Spleen (tissue), 11 donors: Measurements from ENCODE around the gene NONO. TPM values are rescaled to one million over a fixed set of nuclear protein-coding genes. Genes with fewer than 3 reads are reported as not detected.
"Not testable (repeated sequence)": the region's sequence is repeated elsewhere in the genome, so short reads cannot be mapped to it uniquely, and the experiment has no call there.

ENCODE experiments used
- DNase-seq: peaks from one replicate; pipeline ENCODE4 v3.0.0-alpha.2; 2020
- H3K27ac ChIP-seq, 8 donors: fragments of 200-600 bp; sonication (generic) in 7 of 8; 1 replicate in 4 of 8; 2 replicates in 4 of 8; pipeline versions ENCODE4 v1.5.0 to v1.8.0; 2016 to 2021; ENCODE audit warnings: inconsistent platforms in 4 of 8, mild to moderate bottlenecking in 4 of 8, moderate library complexity in 1 of 8
- H3K27me3 ChIP-seq, 7 donors: fragments of 200-600 bp; sonication (generic) in 6 of 7; replicated peaks in 1 of 7; 1 replicate in 4 of 7; 2 replicates in 3 of 7; pipeline versions ENCODE4 v1.5.0 to v1.8.0; 2016 to 2021; ENCODE audit warnings: inconsistent platforms in 3 of 7, mild to moderate bottlenecking in 1 of 7
- H3K36me3 ChIP-seq, 6 donors: fragments of 200-600 bp; sonication (generic) in 5 of 6; 1 replicate in 4 of 6; 2 replicates in 2 of 6; pipeline versions ENCODE4 v1.5.0 to v1.8.0; 2016 to 2021; ENCODE audit warnings: inconsistent platforms in 2 of 6
- H3K4me1 ChIP-seq, 6 donors: fragments of 200-600 bp; sonication (generic) in 5 of 6; 1 replicate in 3 of 6; 2 replicates in 3 of 6; pipeline versions ENCODE4 v1.5.0 to v1.8.0; 2016 to 2021; ENCODE audit warnings: inconsistent platforms in 3 of 6
- H3K4me3 ChIP-seq, 8 donors: fragments of 200-600 bp; sonication (generic) in 7 of 8; 1 replicate in 4 of 8; 2 replicates in 4 of 8; pipeline versions ENCODE4 v1.5.0 to v1.8.0; 2016 to 2021; ENCODE audit warnings: inconsistent platforms in 4 of 8, mild to moderate bottlenecking in 4 of 8, moderate library complexity in 2 of 8
- H3K9me3 ChIP-seq, 8 donors: fragments of 200-600 bp; sonication (generic) in 7 of 8; 1 replicate in 4 of 8; 2 replicates in 4 of 8; pipeline versions ENCODE4 v1.5.0 to v1.8.0; 2016 to 2021; ENCODE audit warnings: inconsistent platforms in 4 of 8
- POLR2A ChIP-seq, 3 donors: fragments of 450-650 bp; IDR thresholded peaks; one replicate each; pipeline ENCODE4 v1.5.1; 2017; ENCODE audit warnings: antibody characterized with exemption in 3 of 3, mild to moderate bottlenecking in 1 of 3
- POLR2AphosphoS5 ChIP-seq, 3 donors: sonication (generic); formaldehyde crosslinking; IDR thresholded peaks; one replicate each; pipeline ENCODE4 v1.5.1; 2017; ENCODE audit warnings: antibody characterized with exemption in 3 of 3
- WGBS, 5 donors: extraction: QIAGEN DNeasy Blood & Tissue Kit in 3 of 5; methylation state at CpG; one replicate each; pipeline versions ENCODE4 v1.1.5 to v1.1.7; 2013 to 2018; 5-methylcytosine and 5-hydroxymethylcytosine counted together
- intact Hi-C: fragments of 100-400 bp; cut with DNase I; formaldehyde crosslinking; loops from one replicate; pipeline ENCODE4 v1.15.0; 2023; ENCODE audit warnings: low total_unique reads
- polyA plus RNA-seq, 3 donors: library from polyadenylated mRNA; stranded (reverse); fragments of 200-250 nt; gene quantifications; one replicate each; pipeline ENCODE4 v1.2.1, GENCODE V29; 2013
- total RNA-seq, 7 donors: library from RNA; depleted of rRNA in 3 of 7; stranded (reverse); fragments of >200 nt in 3 of 7; fragmentation: NEBNext Ultra II Directional in 4 of 7; extraction: Animal tissue kit (Norgen Biotek cat#: 25700) in 4 of 7; gene quantifications; one replicate each; pipeline versions ENCODE4 v1.1.0 to v1.2.1, GENCODE V29; 2016 to 2021
- TF ChIP-seq, protein P1 (sequence below), 11 experiments: fragments of 200-600 bp in 7 of 11; fragments of 450-650 bp in 4 of 11; sonication (generic) in 4 of 11; IDR thresholded peaks in 8 of 11; conservative IDR thresholded peaks in 3 of 11; 1 replicate in 7 of 11; 2 replicates in 4 of 11; pipeline versions ENCODE4 v1.4.0 to v1.8.0; 2016 to 2021; ENCODE audit warnings: antibody characterized with exemption in 11 of 11, inconsistent platforms in 4 of 11, mild to moderate bottlenecking in 1 of 11
- donor health status: healthy with polysubstance abuse.
- donor health status: DM: no; HTN: no; CAD: no; lungs with moderate emphysema.
- donor health status: DM: no; HTN: no; CAD: no.
- donor health status: Bipolar disorder and iron deficiency.
- donor health status: healthy.
- donor health status: DM: no; HTN: no; CAD: no.
- donor health status: DM: yes; HTN: yes; CAD: no.

NONO gene
- total and polyA plus RNA-seq, 10 donors = 101 to 249 (median 229) TPM

DNA sequence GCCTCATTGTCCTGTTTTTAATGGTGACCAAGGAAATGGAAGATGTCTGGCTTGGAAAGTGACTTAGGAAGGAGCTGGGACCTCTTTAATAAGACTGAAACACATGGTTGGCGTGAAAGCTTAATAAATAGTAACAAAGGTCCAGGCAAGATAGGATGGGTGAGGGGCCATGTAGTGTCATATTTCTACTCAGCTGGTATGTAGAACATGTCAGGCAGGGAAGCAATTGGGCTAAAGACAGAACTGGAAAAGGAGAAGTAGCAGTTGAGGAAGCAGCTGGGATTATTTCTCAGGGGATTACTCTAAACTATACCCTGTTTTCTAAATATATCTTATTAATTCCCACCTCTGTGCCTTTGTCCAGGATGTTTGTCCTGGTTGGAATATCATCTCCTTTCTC, 36.7 kb downstream of the NONO start:
- no peak overlapping the region for H3K4me3 ChIP-seq
- no peaks in the 10 kb centered on the region for H3K36me3 ChIP-seq
- no peak overlapping the region for H3K27ac ChIP-seq
- intact Hi-C loops = no loop called here
- H3K9me3 ChIP-seq = no peaks in the 10 kb centered on the region
- DNase-seq = no peak
- TF ChIP-seq POLR2A (IDR thresholded peaks at IDR 0.05) (no peak), POLR2AphosphoS5 (IDR thresholded peaks at IDR 0.05) (no peak)
- TF ChIP-seq, protein P1, sequence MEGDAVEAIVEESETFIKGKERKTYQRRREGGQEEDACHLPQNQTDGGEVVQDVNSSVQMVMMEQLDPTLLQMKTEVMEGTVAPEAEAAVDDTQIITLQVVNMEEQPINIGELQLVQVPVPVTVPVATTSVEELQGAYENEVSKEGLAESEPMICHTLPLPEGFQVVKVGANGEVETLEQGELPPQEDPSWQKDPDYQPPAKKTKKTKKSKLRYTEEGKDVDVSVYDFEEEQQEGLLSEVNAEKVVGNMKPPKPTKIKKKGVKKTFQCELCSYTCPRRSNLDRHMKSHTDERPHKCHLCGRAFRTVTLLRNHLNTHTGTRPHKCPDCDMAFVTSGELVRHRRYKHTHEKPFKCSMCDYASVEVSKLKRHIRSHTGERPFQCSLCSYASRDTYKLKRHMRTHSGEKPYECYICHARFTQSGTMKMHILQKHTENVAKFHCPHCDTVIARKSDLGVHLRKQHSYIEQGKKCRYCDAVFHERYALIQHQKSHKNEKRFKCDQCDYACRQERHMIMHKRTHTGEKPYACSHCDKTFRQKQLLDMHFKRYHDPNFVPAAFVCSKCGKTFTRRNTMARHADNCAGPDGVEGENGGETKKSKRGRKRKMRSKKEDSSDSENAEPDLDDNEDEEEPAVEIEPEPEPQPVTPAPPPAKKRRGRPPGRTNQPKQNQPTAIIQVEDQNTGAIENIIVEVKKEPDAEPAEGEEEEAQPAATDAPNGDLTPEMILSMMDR (IDR thresholded peaks at IDR 0.05 in 8 of 11, conservative IDR thresholded peaks at IDR 0.05 in 3 of 11) = no peak
- WGBS, 5 donors = 57 to 89% (median 77%) methylated on average over 1 of the region's 1 CpG
- no peaks in the 10 kb centered on the region for H3K27me3 ChIP-seq
- no peaks in the 10 kb centered on the region for H3K4me1 ChIP-seq

DNA sequence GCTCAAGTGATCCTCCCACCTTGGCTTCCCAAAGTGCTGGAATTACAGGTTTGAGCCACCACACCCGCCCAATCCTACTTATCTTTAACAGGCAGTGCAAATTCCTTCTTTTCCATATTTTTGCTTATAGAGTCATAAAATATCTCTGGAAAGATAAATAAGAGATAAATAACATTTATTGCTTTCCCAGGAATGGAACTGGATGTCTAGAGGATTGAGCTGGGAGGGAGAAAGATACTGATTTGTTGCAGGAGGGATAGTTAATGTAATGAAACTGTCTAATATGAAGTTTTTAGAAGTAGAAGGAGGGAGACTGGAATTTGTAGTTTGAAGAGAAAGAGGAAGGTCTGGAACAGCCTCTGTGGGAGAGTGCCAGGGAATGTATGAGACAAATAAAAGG, 38.3 kb downstream of the NONO start:
- no peak for DNase-seq
- Histone ChIP-seq H3K4me3 (no peak overlapping the region), H3K4me1 (no peaks in the 10 kb centered on the region), H3K36me3 (no peaks in the 10 kb centered on the region), H3K27me3 (no peaks in the 10 kb centered on the region), H3K27ac (no peak overlapping the region), H3K9me3 (peaks cover 0 to 14% (median 11%) of the 10 kb centered on the region in 8 donors)
- TF ChIP-seq POLR2A (IDR thresholded peaks at IDR 0.05) = no peak
- TF ChIP-seq POLR2AphosphoS5 (IDR thresholded peaks at IDR 0.05) = no peak
- TF ChIP-seq, protein P1 (IDR thresholded peaks at IDR 0.05 in 8 of 11, conservative IDR thresholded peaks at IDR 0.05 in 3 of 11) = no peak
- WGBS, 5 donors = 77 to 100% (median 89%) methylated on average over 1 of the region's 1 CpG
- intact Hi-C loops = no loop called here

DNA sequence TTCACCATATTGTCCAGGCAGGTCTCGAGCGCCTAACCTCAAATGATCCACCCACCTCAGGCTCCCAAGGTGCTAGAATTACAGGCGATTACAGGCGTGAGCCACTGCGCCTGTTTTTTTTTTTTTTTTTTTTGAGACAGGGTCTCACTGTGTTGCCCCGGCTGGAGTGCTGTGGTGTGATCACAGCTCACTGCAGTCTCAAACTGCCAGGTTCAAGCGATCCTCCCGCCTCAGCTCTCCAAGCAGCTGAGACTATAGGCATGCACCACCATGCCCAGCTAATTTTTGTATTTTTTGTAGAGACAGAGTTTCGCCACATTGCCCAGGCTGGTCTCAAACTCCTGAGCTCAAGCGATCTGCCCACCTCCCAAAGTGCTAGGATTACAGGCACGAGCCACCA, 41.0 kb downstream of the NONO start:
- peaks cover 0 to 27% (median 16%) of the 10 kb centered on the region in 8 donors for H3K9me3 ChIP-seq
- intact Hi-C loops, H3K27ac ChIP-seq, H3K27me3 ChIP-seq, DNase-seq, H3K4me3 ChIP-seq, H3K36me3 ChIP-seq, H3K4me1 ChIP-seq: not testable (repeated sequence)
- WGBS, 5 donors = 90 to 98% (median 96%) methylated on average over 9 to 11 of the region's 11 CpGs

DNA sequence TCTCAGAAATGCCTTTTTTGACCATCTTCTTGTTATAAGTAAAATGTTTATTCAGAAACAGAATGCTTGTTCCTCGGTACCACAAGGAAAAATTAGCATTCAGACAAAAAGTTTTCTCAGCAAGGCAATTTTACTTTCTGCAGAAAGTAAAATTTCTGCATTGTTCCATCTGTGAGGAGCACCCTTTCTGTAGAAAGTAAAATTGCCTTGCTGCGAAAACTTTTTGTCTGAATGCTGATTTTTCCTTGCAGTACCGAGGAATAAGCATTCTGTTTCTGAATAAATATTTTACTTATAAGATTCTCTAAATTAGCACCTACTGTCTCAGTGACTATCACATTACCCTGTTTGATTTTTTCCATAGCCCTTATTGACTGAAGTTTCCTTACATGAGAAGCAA, 43.0 kb downstream of the NONO start:
- no peaks in the 10 kb centered on the region for H3K27me3 ChIP-seq
- peaks cover 0 to 27% (median 16%) of the 10 kb centered on the region in 8 donors for H3K9me3 ChIP-seq
- no peak for DNase-seq
- H3K4me3 ChIP-seq = no peak overlapping the region
- no peak overlapping the region for H3K27ac ChIP-seq
- TF ChIP-seq, protein P1 (IDR thresholded peaks at IDR 0.05 in 8 of 11, conservative IDR thresholded peaks at IDR 0.05 in 3 of 11) = no peak
- TF ChIP-seq POLR2AphosphoS5 (IDR thresholded peaks at IDR 0.05) = no peak
- no peak for TF ChIP-seq POLR2A (IDR thresholded peaks at IDR 0.05)
- no peaks in the 10 kb centered on the region for H3K4me1 ChIP-seq
- WGBS, 5 donors = 81 to 99% (median 95%) methylated on average over 3 of the region's 3 CpGs
- no peaks in the 10 kb centered on the region for H3K36me3 ChIP-seq
- intact Hi-C loops = no loop called here

DNA sequence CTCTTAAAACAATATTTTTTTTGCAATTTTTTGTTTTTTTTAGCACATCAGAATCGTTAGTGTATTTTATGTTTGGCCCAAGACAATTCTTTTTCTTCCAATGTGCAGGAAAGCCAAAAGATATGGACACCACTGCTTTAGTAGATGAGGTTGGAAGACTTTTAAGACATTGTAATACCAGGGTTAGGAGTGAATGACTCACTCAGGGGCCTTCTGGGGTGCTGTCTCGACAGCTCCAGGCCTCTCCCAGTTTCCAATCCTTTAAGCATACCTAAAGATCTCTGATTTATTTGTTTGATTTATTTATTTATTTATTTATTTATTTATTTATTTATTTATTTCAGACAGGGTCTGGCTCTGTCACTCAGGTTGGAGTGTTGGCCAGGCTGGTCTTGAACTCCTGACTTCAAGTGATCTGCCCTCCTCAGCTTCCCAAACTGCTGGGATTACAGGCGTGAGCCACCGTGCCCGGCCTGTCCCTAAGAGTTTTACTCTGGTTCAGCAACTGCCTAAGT, 65.8 kb downstream of the NONO start:
- intact Hi-C loops = not testable (repeated sequence)

More for the DNA sequence above, 65.8 kb downstream of the NONO start:
- not testable (repeated sequence) for DNase-seq, H3K27ac ChIP-seq, H3K4me1 ChIP-seq, H3K36me3 ChIP-seq, H3K4me3 ChIP-seq, H3K27me3 ChIP-seq, H3K9me3 ChIP-seq
- 61 to 95% (median 73%) methylated on average over 2 to 5 of the region's 5 CpGs for WGBS, 5 donors
